Smooth muscle cell (in vitro differentiated cells): ENCODE data around the gene NELL2. TPM values are rescaled to one million over a fixed set of nuclear protein-coding genes. Genes with fewer than 3 reads are reported as not detected.

Source experiments
- DNase-seq: peaks from one replicate; lab custom pipeline; 2025; ENCODE audit not compliant: unreplicated experiment; lab: John Stamatoyannopoulos, UW
- H2AFZ ChIP-seq: fragments of 200-600 bp; sonication (generic); 2 replicates; pipeline ENCODE4 v1.6.0; 2016; ENCODE audit warnings: antibody characterized with exemption, low read depth, mild to moderate bottlenecking
- H3F3A ChIP-seq: fragments of 200-600 bp; sonication (generic); 2 replicates; pipeline ENCODE4 v1.6.0; 2017; ENCODE audit warnings: antibody characterized with exemption, low read depth
- H3K27ac ChIP-seq: fragments of 200-600 bp; sonication (generic); 2 replicates; pipeline ENCODE4 v1.5.1; 2016; ENCODE audit warnings: low read depth, mild to moderate bottlenecking
- H3K27me3 ChIP-seq: fragments of 200-600 bp; sonication (generic); 2 replicates; pipeline ENCODE4 v1.6.1; 2016; ENCODE audit warnings: low read depth, mild to moderate bottlenecking
- H3K36me3 ChIP-seq: fragments of 200-600 bp; sonication (generic); 2 replicates; pipeline ENCODE4 v1.5.1; 2016; ENCODE audit warnings: low read depth
- H3K4me1 ChIP-seq: fragments of 200-600 bp; sonication (generic); 2 replicates; pipeline ENCODE4 v1.5.1; 2016; ENCODE audit warnings: low read depth
- H3K4me2 ChIP-seq: fragments of 200-600 bp; sonication (generic); 2 replicates; pipeline ENCODE4 v1.6.0; 2016; ENCODE audit warnings: mild to moderate bottlenecking
- H3K4me3 ChIP-seq: fragments of 200-600 bp; sonication (generic); 2 replicates; pipeline ENCODE4 v1.5.1; 2016; ENCODE audit warnings: mild to moderate bottlenecking
- H3K79me2 ChIP-seq: fragments of 200-600 bp; sonication (generic); 2 replicates; pipeline ENCODE4 v1.6.0; 2016; ENCODE audit warnings: low read depth, mild to moderate bottlenecking
- H3K9ac ChIP-seq: fragments of 200-600 bp; sonication (generic); 2 replicates; pipeline ENCODE4 v1.6.0; 2016; ENCODE audit warnings: low read depth
- H3K9me3 ChIP-seq: fragments of 200-600 bp; sonication (generic); replicated peaks from 2 replicates; pipeline ENCODE4 v1.5.1; 2016; ENCODE audit warnings: low read depth
- H4K20me1 ChIP-seq: fragments of 200-600 bp; sonication (generic); 2 replicates; pipeline ENCODE4 v1.6.0; 2016; ENCODE audit warnings: low read depth
- WGBS: methylation state at CpG from one replicate; pipeline ENCODE4 v1.1.7; 2016; ENCODE audit warnings: low lambda C conversion rate; 5-methylcytosine and 5-hydroxymethylcytosine counted together
- polyA plus RNA-seq: library from polyadenylated mRNA; unstranded; fragments of >200 nt; fragmentation: Nextera tagmentation; extraction: Ambion mirVana; gene quantifications from 2 replicates; pipeline ENCODE4 v1.2.1, GENCODE V29; 2016
- small RNA-seq: library from RNA; depleted of rRNA; stranded (forward); fragments of <200 nt; gene quantifications from one replicate; pipeline ENCODE3, GENCODE V24; 2014
- total RNA-seq: library from RNA; depleted of rRNA; stranded (reverse); fragments of >200 nt; gene quantifications from 2 replicates; pipeline ENCODE4 v1.2.3, GENCODE V29; 2014
- TF ChIP-seq, protein P1 (sequence below): fragments of 200-600 bp; sonication (generic); IDR thresholded peaks from 2 replicates; pipeline ENCODE4 v1.5.1; 2017; ENCODE audit warnings: borderline replicate concordance, mild to moderate bottlenecking, antibody characterized with exemption; ENCODE audit not compliant: insufficient read depth, poor library complexity, severe bottlenecking

Gene NELL2
- total and polyA plus RNA-seq, 2 experiments from 2014 or later: 16.8 TPM; not detected in 1

DNA sequence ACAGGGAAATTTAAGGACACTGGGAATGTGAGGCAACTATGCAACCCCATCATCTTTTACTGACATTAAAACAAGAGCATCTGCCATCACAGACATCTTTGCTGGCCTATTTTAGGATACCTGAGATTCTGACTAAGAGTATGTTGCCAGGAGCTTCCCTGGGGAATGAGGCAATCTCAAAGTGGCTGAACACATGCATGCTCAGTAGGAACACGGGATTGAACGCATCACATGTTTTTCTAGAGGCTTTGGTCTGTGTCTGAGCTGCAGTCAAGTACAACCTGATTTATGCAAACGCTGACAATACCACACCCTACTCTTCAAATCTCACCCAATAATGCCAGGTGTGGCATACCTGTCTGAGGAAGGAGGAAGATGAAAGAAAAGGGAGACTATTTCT lies 416.5 kb downstream of the NELL2 start:
- H3K79me2 ChIP-seq: no peaks in the 10 kb centered on the region
- no peaks in the 10 kb centered on the region for H3K9me3 ChIP-seq
- H4K20me1 ChIP-seq: no peaks in the 10 kb centered on the region
- TF ChIP-seq, protein P1, sequence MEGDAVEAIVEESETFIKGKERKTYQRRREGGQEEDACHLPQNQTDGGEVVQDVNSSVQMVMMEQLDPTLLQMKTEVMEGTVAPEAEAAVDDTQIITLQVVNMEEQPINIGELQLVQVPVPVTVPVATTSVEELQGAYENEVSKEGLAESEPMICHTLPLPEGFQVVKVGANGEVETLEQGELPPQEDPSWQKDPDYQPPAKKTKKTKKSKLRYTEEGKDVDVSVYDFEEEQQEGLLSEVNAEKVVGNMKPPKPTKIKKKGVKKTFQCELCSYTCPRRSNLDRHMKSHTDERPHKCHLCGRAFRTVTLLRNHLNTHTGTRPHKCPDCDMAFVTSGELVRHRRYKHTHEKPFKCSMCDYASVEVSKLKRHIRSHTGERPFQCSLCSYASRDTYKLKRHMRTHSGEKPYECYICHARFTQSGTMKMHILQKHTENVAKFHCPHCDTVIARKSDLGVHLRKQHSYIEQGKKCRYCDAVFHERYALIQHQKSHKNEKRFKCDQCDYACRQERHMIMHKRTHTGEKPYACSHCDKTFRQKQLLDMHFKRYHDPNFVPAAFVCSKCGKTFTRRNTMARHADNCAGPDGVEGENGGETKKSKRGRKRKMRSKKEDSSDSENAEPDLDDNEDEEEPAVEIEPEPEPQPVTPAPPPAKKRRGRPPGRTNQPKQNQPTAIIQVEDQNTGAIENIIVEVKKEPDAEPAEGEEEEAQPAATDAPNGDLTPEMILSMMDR: no peak
- H3K36me3 ChIP-seq: no peaks in the 10 kb centered on the region
- no peaks in the 10 kb centered on the region for H3F3A ChIP-seq
- H3K27me3 ChIP-seq: no peaks in the 10 kb centered on the region
- H3K27ac ChIP-seq: no peak overlapping the region
- peaks cover 11% of the 10 kb centered on the region for H3K4me1 ChIP-seq
- DNase-seq: no peak
- no peak overlapping the region for H3K4me3 ChIP-seq
- H3K9ac ChIP-seq: no peak overlapping the region
- H2AFZ ChIP-seq: no peak overlapping the region
- 96% methylated on average over 3 of the region's 3 CpGs for WGBS
- no peak overlapping the region for H3K4me2 ChIP-seq

Small RNAs within 50 kb of the gene (small RNA-seq; reads per million reads assigned to genes)
- not detected for gene RF00019

Other genes with a start within 250 kb of the NELL2 start
- not detected in 2 replicates for gene DBX2, start 174.8 kb upstream of the NELL2 start, total RNA-seq
- gene DBX2, start 174.8 kb upstream of the NELL2 start, polyA plus RNA-seq: not detected in 2 replicates